ENCODE results near the gene B3GALNT2. TPM values are rescaled to one million over a fixed set of nuclear protein-coding genes. Genes with fewer than 3 reads are reported as not detected.
"Not testable (repeated sequence)": the region's sequence is repeated elsewhere in the genome, so short reads cannot be mapped to it uniquely, and the experiment has no call there.

B3GALNT2 gene
- polyA plus RNA-seq, 3 donors, result 18.8 to 27.2 (median 26.4) TPM

GRCh38 chr1:235468004-235468403, 36.2 kb downstream of the B3GALNT2 start:
- DNase-seq (ENCODE audit: extremely low read depth in 1 of 11, low read depth in 9 of 11, low spot score in 4 of 11), result peak in 4 of 11 donors; percentile 5 to 21 (median 7)

GRCh38 chr1:235465066-235465465, 39.2 kb downstream of the B3GALNT2 start:
- no peak for DNase-seq (ENCODE audit: extremely low read depth in 1 of 11, low read depth in 9 of 11, low spot score in 4 of 11)

- not testable (repeated sequence) for DNase-seq (ENCODE audit: extremely low read depth in 1 of 11, low read depth in 9 of 11, low spot score in 4 of 11)
Observed at GRCh38 chr1:235462832-235463231, 41.4 kb downstream of the B3GALNT2 start.

- DNase-seq (ENCODE audit: extremely low read depth in 1 of 11, low read depth in 9 of 11, low spot score in 4 of 11), result no peak
Observed at GRCh38 chr1:235461954-235462353, 42.3 kb downstream of the B3GALNT2 start.

- DNase-seq (ENCODE audit: extremely low read depth in 1 of 11, low read depth in 9 of 11, low spot score in 4 of 11), result no peak
Observed at GRCh38 chr1:235460770-235461169, 43.5 kb downstream of the B3GALNT2 start.

GRCh38 chr1:235457856-235458255, 46.4 kb downstream of the B3GALNT2 start:
- DNase-seq (ENCODE audit: extremely low read depth in 1 of 11, low read depth in 9 of 11, low spot score in 4 of 11), result not testable (repeated sequence)

GRCh38 chr1:235455823-235456222, 48.4 kb downstream of the B3GALNT2 start:
- DNase-seq (ENCODE audit: extremely low read depth in 1 of 11, low read depth in 9 of 11, low spot score in 4 of 11), result no peak

- no peak for DNase-seq (ENCODE audit: extremely low read depth in 1 of 11, low read depth in 9 of 11, low spot score in 4 of 11)
Observed at GRCh38 chr1:235455097-235455496, 49.2 kb downstream of the B3GALNT2 start.

- no peak for DNase-seq (ENCODE audit: extremely low read depth in 1 of 11, low read depth in 9 of 11, low spot score in 4 of 11)
Observed at GRCh38 chr1:235454021-235454420, 50.2 kb downstream of the B3GALNT2 start.

- no peak for DNase-seq (ENCODE audit: extremely low read depth in 1 of 11, low read depth in 9 of 11, low spot score in 4 of 11)
Observed at GRCh38 chr1:235450886-235451483, 53.3 kb downstream of the B3GALNT2 start.

- DNase-seq (ENCODE audit: extremely low read depth in 1 of 11, low read depth in 9 of 11, low spot score in 4 of 11), result no peak
Observed at GRCh38 chr1:235450433-235450832, 53.8 kb downstream of the B3GALNT2 start.

GRCh38 chr1:235448616-235449015, 55.6 kb downstream of the B3GALNT2 start:
- DNase-seq (ENCODE audit: extremely low read depth in 1 of 11, low read depth in 9 of 11, low spot score in 4 of 11), result no peak

- DNase-seq (ENCODE audit: extremely low read depth in 1 of 11, low read depth in 9 of 11, low spot score in 4 of 11), result no peak
Observed at GRCh38 chr1:235442788-235443429, 61.3 kb downstream of the B3GALNT2 start.

- no peak for DNase-seq (ENCODE audit: extremely low read depth in 1 of 11, low read depth in 9 of 11, low spot score in 4 of 11)
Observed at GRCh38 chr1:235441159-235441685, 63.0 kb downstream of the B3GALNT2 start.

- DNase-seq (ENCODE audit: extremely low read depth in 1 of 11, low read depth in 9 of 11, low spot score in 4 of 11), result no peak
Observed at GRCh38 chr1:235434001-235434400, 70.3 kb downstream of the B3GALNT2 start.

GRCh38 chr1:235430991-235431390, 73.3 kb downstream of the B3GALNT2 start:
- DNase-seq (ENCODE audit: extremely low read depth in 1 of 11, low read depth in 9 of 11, low spot score in 4 of 11), result no peak

- no peak for DNase-seq (ENCODE audit: extremely low read depth in 1 of 11, low read depth in 9 of 11, low spot score in 4 of 11)
Observed at GRCh38 chr1:235429143-235429542, 75.1 kb downstream of the B3GALNT2 start.

GRCh38 chr1:235427447-235427846, 76.8 kb downstream of the B3GALNT2 start:
- no peak for DNase-seq (ENCODE audit: extremely low read depth in 1 of 11, low read depth in 9 of 11, low spot score in 4 of 11)

GRCh38 chr1:235426680-235427079, 77.6 kb downstream of the B3GALNT2 start:
- DNase-seq (ENCODE audit: extremely low read depth in 1 of 11, low read depth in 9 of 11, low spot score in 4 of 11), result no peak

- no peak for DNase-seq (ENCODE audit: extremely low read depth in 1 of 11, low read depth in 9 of 11, low spot score in 4 of 11)
Observed at GRCh38 chr1:235426143-235426542, 78.1 kb downstream of the B3GALNT2 start.

GRCh38 chr1:235425357-235425756, 78.9 kb downstream of the B3GALNT2 start:
- DNase-seq (ENCODE audit: extremely low read depth in 1 of 11, low read depth in 9 of 11, low spot score in 4 of 11), result no peak

All from renal cortex interstitium (tissue), 11 donors.